H1 (cell line): Measurements from ENCODE around the gene THAP10. TPM values are rescaled to one million over a fixed set of nuclear protein-coding genes. Genes with fewer than 3 reads are reported as not detected.

Source experiments
- CTCF ChIA-PET: fragments of 300-600 bp; sonication (Branson Sonifier 250); formaldehyde crosslinking; loops from one replicate; lab custom pipeline; 2021; ENCODE audit not compliant: partially characterized antibody; lab: Charles Lee
- POLR2A ChIA-PET: fragments of 300-600 bp; sonication (Branson Sonifier 250); formaldehyde crosslinking; loops from one replicate; lab custom pipeline; 2021; ENCODE audit warnings: inconsistent platforms; ENCODE audit not compliant: partially characterized antibody; lab: Charles Lee
- DNase-seq, 2 experiments: peaks; one replicate each; pipeline versions ENCODE4 v3.0.0 to v3.0.0-alpha.2; 2010 to 2022; ENCODE audit warnings: low spot score in 2 of 2, low read depth in 1 of 2, mixed read lengths in 1 of 2
- FAIRE-seq: peaks from 2 replicates; lab custom pipeline; 2011; peaks lifted over from hg19 to GRCh38; lab: Jason Lieb, UNC
- H2AFZ ChIP-seq: 2 replicates; pipeline ENCODE4 v1.8.1; 2012; ENCODE audit warnings: low read length, inconsistent platforms
- H2AK5ac ChIP-seq: 2 replicates; pipeline ENCODE4 v1.6.1; 2013; ENCODE audit warnings: low read depth, low read length
- H2BK120ac ChIP-seq: replicated peaks from 2 replicates; pipeline ENCODE3; 2013; ENCODE audit warnings: low read depth, low read length, inconsistent platforms
- H2BK12ac ChIP-seq: 2 replicates; pipeline ENCODE4 v1.6.1; 2013; ENCODE audit warnings: low read depth, low read length
- H2BK15ac ChIP-seq: 2 replicates; pipeline ENCODE4 v1.6.1; 2013; ENCODE audit warnings: low read length
- H2BK20ac ChIP-seq: 2 replicates; pipeline ENCODE4 v1.6.1; 2013; ENCODE audit warnings: low read length
- H2BK5ac ChIP-seq: 2 replicates; pipeline ENCODE4 v1.6.1; 2013; ENCODE audit warnings: low read depth, low read length
- H3K14ac ChIP-seq: 2 replicates; pipeline ENCODE4 v1.6.1; 2013; ENCODE audit warnings: inconsistent platforms; ENCODE audit not compliant: insufficient read length
- H3K18ac ChIP-seq: 2 replicates; pipeline ENCODE4 v1.6.1; 2013; ENCODE audit warnings: low read length; ENCODE audit errors: extremely low read depth
- H3K23ac ChIP-seq: 2 replicates; pipeline ENCODE4 v1.6.1; 2013; ENCODE audit warnings: inconsistent platforms; ENCODE audit not compliant: insufficient read length
- H3K23me2 ChIP-seq: 2 replicates; pipeline ENCODE4 v1.6.1; 2013; ENCODE audit warnings: low read depth, low read length
- H3K27ac ChIP-seq: 2 replicates; pipeline ENCODE4 v1.6.1; 2011; ENCODE audit warnings: low read depth, low read length, inconsistent platforms
- H3K27me3 ChIP-seq, 4 experiments: replicated peaks in 1 of 4; 1 replicate in 1 of 4; 2 replicates in 3 of 4; pipeline versions ENCODE4 v1.6.1 to v1.8.1; 2011 to 2013; ENCODE audit warnings: low read length in 3 of 4, mild to moderate bottlenecking in 3 of 4, inconsistent platforms in 2 of 4, mixed read lengths in 2 of 4, moderate library complexity in 1 of 4; ENCODE audit not compliant: control insufficient read depth in 3 of 4, insufficient read depth in 3 of 4; ENCODE audit errors: extremely low read depth in 1 of 4
- H3K36me3 ChIP-seq, 4 experiments: 2 replicates each; pipeline versions ENCODE4 v1.6.1 to v1.8.1; 2011 to 2013; ENCODE audit warnings: mild to moderate bottlenecking in 4 of 4, low read length in 3 of 4, moderate library complexity in 2 of 4, control low read depth in 1 of 4, inconsistent platforms in 1 of 4; ENCODE audit not compliant: insufficient read depth in 4 of 4, control insufficient read depth in 2 of 4
- H3K4ac ChIP-seq: replicated peaks from 2 replicates; pipeline ENCODE3; 2013; ENCODE audit warnings: low read length, low read depth, mixed read lengths, inconsistent platforms; ENCODE audit not compliant: insufficient read length
- H3K4me1 ChIP-seq, 4 experiments: replicated peaks in 1 of 4; 1 replicate in 1 of 4; 2 replicates in 3 of 4; pipeline versions ENCODE4 v1.6.1 to v1.8.1; 2011 to 2013; ENCODE audit warnings: low read length in 3 of 4, inconsistent platforms in 2 of 4, mixed read lengths in 1 of 4; ENCODE audit not compliant: insufficient read depth in 4 of 4, control insufficient read depth in 3 of 4
- H3K4me2 ChIP-seq, 2 experiments: 2 replicates each; pipeline versions ENCODE4 v1.6.1 to v1.8.1; 2011 to 2013; ENCODE audit warnings: low read depth in 2 of 2, low read length in 2 of 2, control low read depth in 1 of 2, inconsistent platforms in 1 of 2, mild to moderate bottlenecking in 1 of 2; ENCODE audit not compliant: insufficient read depth in 1 of 2
- H3K4me3 ChIP-seq, 4 experiments: fragments of 200-600, 300-600 bp in 1 of 4; sonication (generic), shearing (Covaris generic), sonication (Bioruptor Twin) in 1 of 4; 2 replicates each; pipeline versions ENCODE4 v1.5.1 to v1.8.1; 2011 to 2016; ENCODE audit warnings: low read length in 4 of 4, low read depth in 3 of 4, control low read depth in 2 of 4, inconsistent platforms in 2 of 4, mild to moderate bottlenecking in 2 of 4, mixed read lengths in 1 of 4, moderate library complexity in 1 of 4; ENCODE audit not compliant: insufficient read depth in 2 of 4; ENCODE audit errors: extremely low read depth in 1 of 4
- H3K56ac ChIP-seq: replicated peaks from 2 replicates; pipeline ENCODE3; 2013; ENCODE audit warnings: low read depth, mild to moderate bottlenecking, mixed read lengths, low read length, inconsistent platforms; ENCODE audit not compliant: insufficient read length
- H3K79me1 ChIP-seq: 2 replicates; pipeline ENCODE4 v1.6.1; 2013; ENCODE audit warnings: low read depth, low read length, control low read depth
- H3K79me2 ChIP-seq, 2 experiments: 2 replicates each; pipeline versions ENCODE4 v1.6.1 to v1.8.1; 2012 to 2013; ENCODE audit warnings: low read length in 2 of 2, mild to moderate bottlenecking in 2 of 2, inconsistent platforms in 1 of 2; ENCODE audit not compliant: insufficient read depth in 2 of 2, control insufficient read depth in 1 of 2
- H3K9ac ChIP-seq, 4 experiments: replicated peaks in 1 of 4; 1 replicate in 1 of 4; 2 replicates in 3 of 4; pipeline versions ENCODE4 v1.6.1 to v1.8.1; 2011 to 2013; ENCODE audit warnings: low read depth in 3 of 4, low read length in 3 of 4, control low read depth in 2 of 4, mild to moderate bottlenecking in 2 of 4, moderate library complexity in 2 of 4, inconsistent platforms in 1 of 4; ENCODE audit errors: extremely low read depth in 1 of 4
- H3K9me3 ChIP-seq, 2 experiments: 2 replicates each; pipeline versions ENCODE4 v1.6.1 to v1.8.1; 2012 to 2013; ENCODE audit warnings: mild to moderate bottlenecking in 2 of 2, moderate library complexity in 2 of 2, control low read depth in 1 of 2, inconsistent platforms in 1 of 2, low read depth in 1 of 2, low read length in 1 of 2, mixed read lengths in 1 of 2; ENCODE audit not compliant: insufficient read depth in 2 of 2
- H4K20me1 ChIP-seq, 2 experiments: replicated peaks in 1 of 2; 2 replicates each; pipeline versions ENCODE3 to v1.8.1; 2011 to 2013; ENCODE audit warnings: inconsistent platforms in 2 of 2, low read length in 2 of 2, mild to moderate bottlenecking in 1 of 2; ENCODE audit not compliant: insufficient read depth in 2 of 2, control insufficient read depth in 1 of 2
- H4K5ac ChIP-seq: 2 replicates; pipeline ENCODE4 v1.6.1; 2013; ENCODE audit warnings: low read length, low read depth, mixed read lengths, inconsistent platforms; ENCODE audit not compliant: insufficient read length
- H4K8ac ChIP-seq: 2 replicates; pipeline ENCODE4 v1.8.0; 2013; ENCODE audit warnings: mild to moderate bottlenecking, moderate library complexity, low read length, inconsistent platforms; ENCODE audit not compliant: insufficient read depth; ENCODE audit errors: extremely low read depth
- H4K91ac ChIP-seq: replicated peaks from 2 replicates; pipeline ENCODE3; 2013; ENCODE audit warnings: low read length, mixed read lengths, inconsistent platforms; ENCODE audit not compliant: insufficient read length
- HDAC6 ChIP-seq: IDR thresholded peaks from one replicate; pipeline ENCODE4 v1.7.1; 2012; ENCODE audit warnings: low read depth, mild to moderate bottlenecking, inconsistent platforms, low read length, moderate library complexity
- WGBS, 2 experiments: shearing (Covaris generic) in 1 of 2; methylation state at CpG; one replicate each; pipeline versions ENCODE4 v1.1.6 to v1.1.7; 2013 to 2015; ENCODE audit warnings: low lambda C conversion rate in 2 of 2, mixed read lengths in 2 of 2, inconsistent platforms in 1 of 2, low coverage in 1 of 2, missing lambda C conversion rate in 1 of 2; ENCODE audit not compliant: insufficient replicate concordance in 2 of 2, insufficient coverage in 1 of 2, insufficient read length in 1 of 2; ENCODE audit errors: extremely low coverage in 1 of 2, missing lambda C conversion rate in 1 of 2; 5-methylcytosine and 5-hydroxymethylcytosine counted together
- polyA plus RNA-seq, 7 experiments: library from polyadenylated mRNA; depleted of rRNA in 3 of 7; stranded (reverse) in 5 of 7; unstranded in 2 of 7; fragments of >200 nt in 5 of 7; fragments of 200-250 nt in 2 of 7; gene quantifications; 1 replicate in 5 of 7; 2 replicates in 1 of 7; 4 replicates in 1 of 7; pipeline versions ENCODE4 v1.2.1 to v1.2.3, GENCODE V29; 2011 to 2013; ENCODE audit warnings: missing spikeins in 2 of 7, mixed read lengths in 2 of 7
- total RNA-seq: library from RNA; stranded (reverse); fragmentation: NEBNext Ultra II Directional; extraction: Animal tissue kit (Norgen Biotek cat#: 25700); gene quantifications from 2 replicates; pipeline ENCODE4 v1.2.1, GENCODE V29; 2021

Gene THAP10
- total and polyA plus RNA-seq, 2 of the 8 experiments (the other 6 are each of a cell fraction or from before 2014, with no cell fraction given), result 2.8 to 4.5 TPM

- no peak overlapping the region for H3K4me2 ChIP-seq
- H3K27ac ChIP-seq, result no peak overlapping the region
- no peak overlapping the region for H3K18ac ChIP-seq
- H2AFZ ChIP-seq, result no peak overlapping the region
- H3K9me3 ChIP-seq, result peaks cover 0 to 11% of the 10 kb centered on the region in 2 experiments; a peak in 1 of 4 replicates
- 87% methylated on average over 3 of the region's 3 CpGs; no CpG with 5 or more reads in 1 of the 2 experiments for WGBS, 2 experiments
- no peak overlapping the region for H2BK5ac ChIP-seq
- no peaks in the 10 kb centered on the region for H3K27me3 ChIP-seq
- no peak for FAIRE-seq
- no peak overlapping the region for H4K91ac ChIP-seq
- H2AK5ac ChIP-seq, result no peak overlapping the region
- H3K79me2 ChIP-seq, result no peaks in the 10 kb centered on the region
- ChIA-PET POLR2A (no interaction called here), CTCF (interaction anchor here (0.7 to 2.3 kb wide), 8 partner anchors 9 to 337 kb away, joined by 3 to 7 read pairs (median 4); partner anchors contain the start of gene LRRC49)
- no peak overlapping the region for H3K56ac ChIP-seq
- no peak overlapping the region for H3K9ac ChIP-seq
- no peak for DNase-seq
- H3K23me2 ChIP-seq, result no peaks in the 10 kb centered on the region
- no peak overlapping the region for H3K14ac ChIP-seq
- no peak overlapping the region for H2BK20ac ChIP-seq
- H3K36me3 ChIP-seq, result no peaks in the 10 kb centered on the region; a peak in 1 of 8 replicates
- no peak overlapping the region for H3K4ac ChIP-seq
- H3K23ac ChIP-seq, result no peak overlapping the region
- H3K79me1 ChIP-seq, result no peaks in the 10 kb centered on the region
- no peaks in the 10 kb centered on the region for H4K20me1 ChIP-seq
- no peak overlapping the region for H2BK15ac ChIP-seq
- no peak overlapping the region for H4K5ac ChIP-seq
- no peaks in the 10 kb centered on the region for H3K4me1 ChIP-seq
- no peak overlapping the region for H2BK120ac ChIP-seq
- no peak overlapping the region for H4K8ac ChIP-seq
- no peak overlapping the region for H3K4me3 ChIP-seq
- H2BK12ac ChIP-seq, result no peak overlapping the region
- TF ChIP-seq HDAC6, result no peak
These were observed 22.9 kb downstream of the THAP10 start for GRCh38 chr15:70869346-70869745.
